H1 (cell line): ENCODE data around the gene AANAT. TPM values are rescaled to one million over a fixed set of nuclear protein-coding genes. Genes with fewer than 3 reads are reported as not detected.

ENCODE experiments used
- CTCF ChIA-PET: fragments of 300-600 bp; sonication (Branson Sonifier 250); formaldehyde crosslinking; loops from one replicate; lab custom pipeline; 2021; ENCODE audit not compliant: partially characterized antibody; lab: Charles Lee
- POLR2A ChIA-PET: fragments of 300-600 bp; sonication (Branson Sonifier 250); formaldehyde crosslinking; loops from one replicate; lab custom pipeline; 2021; ENCODE audit warnings: inconsistent platforms; ENCODE audit not compliant: partially characterized antibody; lab: Charles Lee
- DNase-seq, 2 experiments: peaks; one replicate each; pipeline versions ENCODE4 v3.0.0 to v3.0.0-alpha.2; 2010 to 2022; ENCODE audit warnings: low spot score in 2 of 2, low read depth in 1 of 2, mixed read lengths in 1 of 2
- FAIRE-seq: peaks from 2 replicates; lab custom pipeline; 2011; peaks lifted over from hg19 to GRCh38; lab: Jason Lieb, UNC
- H2AFZ ChIP-seq: 2 replicates; pipeline ENCODE4 v1.8.1; 2012; ENCODE audit warnings: low read length, inconsistent platforms
- H2AK5ac ChIP-seq: 2 replicates; pipeline ENCODE4 v1.6.1; 2013; ENCODE audit warnings: low read depth, low read length
- H2BK120ac ChIP-seq: replicated peaks from 2 replicates; pipeline ENCODE3; 2013; ENCODE audit warnings: low read depth, low read length, inconsistent platforms
- H2BK12ac ChIP-seq: 2 replicates; pipeline ENCODE4 v1.6.1; 2013; ENCODE audit warnings: low read depth, low read length
- H2BK15ac ChIP-seq: 2 replicates; pipeline ENCODE4 v1.6.1; 2013; ENCODE audit warnings: low read length
- H2BK20ac ChIP-seq: 2 replicates; pipeline ENCODE4 v1.6.1; 2013; ENCODE audit warnings: low read length
- H2BK5ac ChIP-seq: 2 replicates; pipeline ENCODE4 v1.6.1; 2013; ENCODE audit warnings: low read depth, low read length
- H3K14ac ChIP-seq: 2 replicates; pipeline ENCODE4 v1.6.1; 2013; ENCODE audit warnings: inconsistent platforms; ENCODE audit not compliant: insufficient read length
- H3K18ac ChIP-seq: 2 replicates; pipeline ENCODE4 v1.6.1; 2013; ENCODE audit warnings: low read length; ENCODE audit errors: extremely low read depth
- H3K23ac ChIP-seq: 2 replicates; pipeline ENCODE4 v1.6.1; 2013; ENCODE audit warnings: inconsistent platforms; ENCODE audit not compliant: insufficient read length
- H3K23me2 ChIP-seq: 2 replicates; pipeline ENCODE4 v1.6.1; 2013; ENCODE audit warnings: low read depth, low read length
- H3K27ac ChIP-seq: 2 replicates; pipeline ENCODE4 v1.6.1; 2011; ENCODE audit warnings: low read depth, low read length, inconsistent platforms
- H3K27me3 ChIP-seq, 4 experiments: replicated peaks in 1 of 4; 1 replicate in 1 of 4; 2 replicates in 3 of 4; pipeline versions ENCODE4 v1.6.1 to v1.8.1; 2011 to 2013; ENCODE audit warnings: low read length in 3 of 4, mild to moderate bottlenecking in 3 of 4, inconsistent platforms in 2 of 4, mixed read lengths in 2 of 4, moderate library complexity in 1 of 4; ENCODE audit not compliant: control insufficient read depth in 3 of 4, insufficient read depth in 3 of 4; ENCODE audit errors: extremely low read depth in 1 of 4
- H3K36me3 ChIP-seq, 4 experiments: 2 replicates each; pipeline versions ENCODE4 v1.6.1 to v1.8.1; 2011 to 2013; ENCODE audit warnings: mild to moderate bottlenecking in 4 of 4, low read length in 3 of 4, moderate library complexity in 2 of 4, control low read depth in 1 of 4, inconsistent platforms in 1 of 4; ENCODE audit not compliant: insufficient read depth in 4 of 4, control insufficient read depth in 2 of 4
- H3K4ac ChIP-seq: replicated peaks from 2 replicates; pipeline ENCODE3; 2013; ENCODE audit warnings: low read length, low read depth, mixed read lengths, inconsistent platforms; ENCODE audit not compliant: insufficient read length
- H3K4me1 ChIP-seq, 4 experiments: replicated peaks in 1 of 4; 1 replicate in 1 of 4; 2 replicates in 3 of 4; pipeline versions ENCODE4 v1.6.1 to v1.8.1; 2011 to 2013; ENCODE audit warnings: low read length in 3 of 4, inconsistent platforms in 2 of 4, mixed read lengths in 1 of 4; ENCODE audit not compliant: insufficient read depth in 4 of 4, control insufficient read depth in 3 of 4
- H3K4me2 ChIP-seq, 2 experiments: 2 replicates each; pipeline versions ENCODE4 v1.6.1 to v1.8.1; 2011 to 2013; ENCODE audit warnings: low read depth in 2 of 2, low read length in 2 of 2, control low read depth in 1 of 2, inconsistent platforms in 1 of 2, mild to moderate bottlenecking in 1 of 2; ENCODE audit not compliant: insufficient read depth in 1 of 2
- H3K4me3 ChIP-seq, 4 experiments: fragments of 200-600, 300-600 bp in 1 of 4; sonication (generic), shearing (Covaris generic), sonication (Bioruptor Twin) in 1 of 4; 2 replicates each; pipeline versions ENCODE4 v1.5.1 to v1.8.1; 2011 to 2016; ENCODE audit warnings: low read length in 4 of 4, low read depth in 3 of 4, control low read depth in 2 of 4, inconsistent platforms in 2 of 4, mild to moderate bottlenecking in 2 of 4, mixed read lengths in 1 of 4, moderate library complexity in 1 of 4; ENCODE audit not compliant: insufficient read depth in 2 of 4; ENCODE audit errors: extremely low read depth in 1 of 4
- H3K56ac ChIP-seq: replicated peaks from 2 replicates; pipeline ENCODE3; 2013; ENCODE audit warnings: low read depth, mild to moderate bottlenecking, mixed read lengths, low read length, inconsistent platforms; ENCODE audit not compliant: insufficient read length
- H3K79me1 ChIP-seq: 2 replicates; pipeline ENCODE4 v1.6.1; 2013; ENCODE audit warnings: low read depth, low read length, control low read depth
- H3K79me2 ChIP-seq, 2 experiments: 2 replicates each; pipeline versions ENCODE4 v1.6.1 to v1.8.1; 2012 to 2013; ENCODE audit warnings: low read length in 2 of 2, mild to moderate bottlenecking in 2 of 2, inconsistent platforms in 1 of 2; ENCODE audit not compliant: insufficient read depth in 2 of 2, control insufficient read depth in 1 of 2
- H3K9ac ChIP-seq, 4 experiments: replicated peaks in 1 of 4; 1 replicate in 1 of 4; 2 replicates in 3 of 4; pipeline versions ENCODE4 v1.6.1 to v1.8.1; 2011 to 2013; ENCODE audit warnings: low read depth in 3 of 4, low read length in 3 of 4, control low read depth in 2 of 4, mild to moderate bottlenecking in 2 of 4, moderate library complexity in 2 of 4, inconsistent platforms in 1 of 4; ENCODE audit errors: extremely low read depth in 1 of 4
- H3K9me3 ChIP-seq, 2 experiments: 2 replicates each; pipeline versions ENCODE4 v1.6.1 to v1.8.1; 2012 to 2013; ENCODE audit warnings: mild to moderate bottlenecking in 2 of 2, moderate library complexity in 2 of 2, control low read depth in 1 of 2, inconsistent platforms in 1 of 2, low read depth in 1 of 2, low read length in 1 of 2, mixed read lengths in 1 of 2; ENCODE audit not compliant: insufficient read depth in 2 of 2
- H4K20me1 ChIP-seq, 2 experiments: replicated peaks in 1 of 2; 2 replicates each; pipeline versions ENCODE3 to v1.8.1; 2011 to 2013; ENCODE audit warnings: inconsistent platforms in 2 of 2, low read length in 2 of 2, mild to moderate bottlenecking in 1 of 2; ENCODE audit not compliant: insufficient read depth in 2 of 2, control insufficient read depth in 1 of 2
- H4K5ac ChIP-seq: 2 replicates; pipeline ENCODE4 v1.6.1; 2013; ENCODE audit warnings: low read length, low read depth, mixed read lengths, inconsistent platforms; ENCODE audit not compliant: insufficient read length
- H4K8ac ChIP-seq: 2 replicates; pipeline ENCODE4 v1.8.0; 2013; ENCODE audit warnings: mild to moderate bottlenecking, moderate library complexity, low read length, inconsistent platforms; ENCODE audit not compliant: insufficient read depth; ENCODE audit errors: extremely low read depth
- H4K91ac ChIP-seq: replicated peaks from 2 replicates; pipeline ENCODE3; 2013; ENCODE audit warnings: low read length, mixed read lengths, inconsistent platforms; ENCODE audit not compliant: insufficient read length
- CBX8 ChIP-seq: fragments of 300-800, 300-1000 bp; sonication (generic); IDR thresholded peaks from 2 replicates; pipeline ENCODE4 v1.7.1; 2016; ENCODE audit warnings: low read depth, low read length, borderline replicate concordance
- HDAC2 ChIP-seq, 2 experiments: fragments of 300-600 bp in 1 of 2; sonication (generic) in 1 of 2; IDR thresholded peaks; 2 replicates each; pipeline ENCODE4 v1.6.1; 2011 to 2012; ENCODE audit warnings: low read depth in 2 of 2, low read length in 2 of 2, mild to moderate bottlenecking in 2 of 2, moderate library complexity in 2 of 2, borderline replicate concordance in 1 of 2, inconsistent platforms in 1 of 2
- HDAC6 ChIP-seq: IDR thresholded peaks from one replicate; pipeline ENCODE4 v1.7.1; 2012; ENCODE audit warnings: low read depth, mild to moderate bottlenecking, inconsistent platforms, low read length, moderate library complexity
- SIRT6 ChIP-seq: IDR thresholded peaks from one replicate; pipeline ENCODE4 v1.7.1; 2012; ENCODE audit warnings: low read length, inconsistent platforms
- TBP ChIP-seq: IDR thresholded peaks from 2 replicates; pipeline ENCODE4 v1.6.1; 2011; ENCODE audit warnings: low read depth, low read length, improper control_type of control experiment
- WGBS, 2 experiments: shearing (Covaris generic) in 1 of 2; methylation state at CpG; one replicate each; pipeline versions ENCODE4 v1.1.6 to v1.1.7; 2013 to 2015; ENCODE audit warnings: low lambda C conversion rate in 2 of 2, mixed read lengths in 2 of 2, inconsistent platforms in 1 of 2, low coverage in 1 of 2, missing lambda C conversion rate in 1 of 2; ENCODE audit not compliant: insufficient replicate concordance in 2 of 2, insufficient coverage in 1 of 2, insufficient read length in 1 of 2; ENCODE audit errors: extremely low coverage in 1 of 2, missing lambda C conversion rate in 1 of 2; 5-methylcytosine and 5-hydroxymethylcytosine counted together
- polyA plus RNA-seq, 7 experiments: library from polyadenylated mRNA; depleted of rRNA in 3 of 7; stranded (reverse) in 5 of 7; unstranded in 2 of 7; fragments of >200 nt in 5 of 7; fragments of 200-250 nt in 2 of 7; gene quantifications; 1 replicate in 5 of 7; 2 replicates in 1 of 7; 4 replicates in 1 of 7; pipeline versions ENCODE4 v1.2.1 to v1.2.3, GENCODE V29; 2011 to 2013; ENCODE audit warnings: missing spikeins in 2 of 7, mixed read lengths in 2 of 7
- total RNA-seq: library from RNA; stranded (reverse); fragmentation: NEBNext Ultra II Directional; extraction: Animal tissue kit (Norgen Biotek cat#: 25700); gene quantifications from 2 replicates; pipeline ENCODE4 v1.2.1, GENCODE V29; 2021
- TF ChIP-seq, protein P1 (sequence below): IDR thresholded peaks from 2 replicates; pipeline ENCODE4 v1.6.1; 2012; ENCODE audit warnings: inconsistent platforms

Gene AANAT
- total and polyA plus RNA-seq, 2 of the 8 experiments (the other 6 are each of a cell fraction or from before 2014, with no cell fraction given): 0.53 TPM; not detected in 1

DNA sequence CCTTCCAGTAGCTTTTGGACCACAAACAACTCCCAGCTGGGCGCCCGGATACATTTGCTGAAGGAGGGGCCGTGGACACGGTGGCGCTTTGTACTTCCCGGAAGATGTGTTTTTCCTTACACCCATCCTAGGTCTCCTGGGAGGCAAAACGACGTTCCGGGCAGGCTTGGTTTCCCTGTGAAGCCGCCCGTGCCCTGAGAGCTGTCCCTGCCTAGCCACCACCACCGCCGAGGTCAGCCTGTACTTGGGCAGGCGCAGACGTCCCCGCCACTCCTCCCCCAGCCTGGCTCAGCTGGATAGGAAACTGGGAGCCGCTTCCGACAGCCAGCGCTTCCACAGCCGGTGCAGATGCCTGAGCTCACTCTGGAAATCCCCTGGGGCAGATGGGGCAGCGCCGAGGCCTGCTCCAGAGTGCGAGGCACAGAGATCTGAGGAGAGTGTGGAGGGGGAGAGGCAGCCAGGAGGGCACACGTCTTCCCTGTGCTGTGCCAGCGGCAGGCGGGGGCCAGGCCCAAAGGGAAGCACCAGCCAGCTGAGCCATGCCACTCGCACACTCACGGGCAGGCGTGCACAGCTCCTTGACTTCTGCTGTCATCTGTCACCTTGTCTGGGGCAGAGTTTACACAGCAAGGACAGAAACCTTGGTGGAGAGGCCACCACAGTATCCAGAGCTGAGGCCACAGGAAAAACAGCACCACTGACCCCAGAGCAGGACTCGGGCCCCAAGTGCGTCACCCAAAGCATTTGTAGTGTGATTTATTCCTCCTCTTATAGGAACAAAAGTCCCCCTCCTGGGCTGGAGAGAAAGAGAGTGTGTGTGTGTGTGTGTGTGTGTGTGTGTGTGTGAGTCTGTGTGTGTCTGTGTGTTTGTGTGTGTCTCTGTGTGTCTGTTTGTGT, 30.8 kb downstream of the AANAT start:
- Histone ChIP-seq H3K79me1 (peaks cover 12% of the 10 kb centered on the region), H2AK5ac (no peak overlapping the region), H2AFZ (no peak overlapping the region), H4K20me1 (peaks cover 4 to 25% of the 10 kb centered on the region in 2 experiments), H2BK120ac (no peak overlapping the region), H3K79me2 (peaks cover 0 to 6% of the 10 kb centered on the region in 2 experiments; a peak in 2 of 4 replicates), H3K4me3 (no peak overlapping the region), H3K23ac (no peak overlapping the region)
- TF ChIP-seq HDAC2 (IDR thresholded peaks at IDR 0.05; ENCODE audit: borderline replicate concordance in 1 of 2, low read depth in 2 of 2, low read length in 2 of 2): no peak
- TF ChIP-seq SIRT6: no peak
- peak; percentile 39; the same call in 1 of the 2 replicates for TF ChIP-seq TBP
- TF ChIP-seq, protein P1, sequence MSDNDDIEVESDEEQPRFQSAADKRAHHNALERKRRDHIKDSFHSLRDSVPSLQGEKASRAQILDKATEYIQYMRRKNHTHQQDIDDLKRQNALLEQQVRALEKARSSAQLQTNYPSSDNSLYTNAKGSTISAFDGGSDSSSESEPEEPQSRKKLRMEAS: 0 out of 2 replicates have a peak, but pooled peaks have one; percentile 19
- no peak for TF ChIP-seq HDAC6
- no peak for TF ChIP-seq CBX8
- TF ChIP-seq, all 59 proteins: peak for 2
- Histone ChIP-seq H3K9ac (no peak overlapping the region; a peak in 1 of 7 replicates), H3K4me2 (peak overlapping the region; percentile 7 to 81; a peak in 2 of 4 replicates), H4K8ac (peak overlapping the region; percentile 65; the same call in 1 of the 2 replicates), H3K18ac (no peak overlapping the region), H2BK5ac (0 out of 2 replicates have a peak overlapping the region, but pooled peaks have one; percentile 8), H2BK15ac (peak overlapping the region; percentile 46; the same call in 1 of the 2 replicates), H2BK20ac (no peak overlapping the region), H4K5ac (no peak overlapping the region), H3K27me3 (no peaks in the 10 kb centered on the region), H3K56ac (no peak overlapping the region), H3K36me3 (no peaks in the 10 kb centered on the region), H3K27ac (no peak overlapping the region), H2BK12ac (peak overlapping the region; percentile 53; the same call in 1 of the 2 replicates), H3K23me2 (peaks cover 7% of the 10 kb centered on the region; the same call in 1 of the 2 replicates), H3K14ac (no peak overlapping the region), H3K9me3 (no peaks in the 10 kb centered on the region), H4K91ac (no peak overlapping the region), H3K4me1 (peaks cover 11 to 44% (median 37%) of the 10 kb centered on the region in 4 experiments), H3K4ac (no peak overlapping the region)
- DNase-seq (peak in 1 of 2 experiments; percentile 59), FAIRE-seq (no peak)
- POLR2A ChIA-PET: interaction anchor here (1.1 to 3.0 kb wide), 3 partner anchors 10 to 68 kb away, joined by 3 to 8 read pairs (median 3); partner anchors contain the start of gene PRCD
- CTCF ChIA-PET: interaction anchor here (0.5 to 20.2 kb wide), 11 partner anchors 9 to 127 kb away, joined by 3 to 446 read pairs (median 3); partner anchors contain the start of gene AANAT
- 60% methylated on average over 31 of the region's 31 CpGs; no CpG with 5 or more reads in 1 of the 2 experiments for WGBS, 2 experiments
